Heart left ventricle (tissue), 13 donors: ENCODE measurements around the gene PLCXD3.

ENCODE experiments used
- POLR2A ChIP-seq, 2 donors: fragments of 450-650 bp; IDR thresholded peaks; one replicate each; pipeline ENCODE4 v1.6.1; 2017; ENCODE audit warnings: antibody characterized with exemption in 2 of 2, mild to moderate bottlenecking in 2 of 2, moderate library complexity in 2 of 2
- TF ChIP-seq, protein P1 (sequence below), 12 donors: fragments of 200-600 bp; sonication (generic) in 4 of 12; IDR thresholded peaks; one replicate each; pipeline versions ENCODE4 v1.5.0 to v1.8.0; 2018 to 2022; ENCODE audit warnings: antibody characterized with exemption in 12 of 12, mild to moderate bottlenecking in 5 of 12
- donor health status: ischemic (EF 13 %, LVEDD 7.1; RV severe dilation, severe dysfunction).
- donor health status: DM: no; HTN: yes; CAD: no.
- donor health status: DM: no; HTN: no; CAD: no.
- donor health status: ischemic (EF 25% LVEDD 6.9; RV normal size, moderate dysfunction).
- donor health status: ischemic (EF 25% LVEDD 5.7; RV mildly dilated, moderate dysfunction).
- donor health status: ischemic (EF 35%, LVEDD 5.7; RV mildly dilated, moderate dysfunction).
- donor health status: nonischemic (EF 11% LVEDD 7.7; RV severe dilation, severe dysfunction).
- donor health status: DM: yes; HTN: yes; CAD: no.
- donor health status: PGD.
- donor health status: ischemic (EF 29% LVEDD 5.4; RV normal size, mild dysfunction).
- donor health status: nonischemic (EF 23%, LVEDD 6.1; RV moderate dilation, normal function).

DNA sequence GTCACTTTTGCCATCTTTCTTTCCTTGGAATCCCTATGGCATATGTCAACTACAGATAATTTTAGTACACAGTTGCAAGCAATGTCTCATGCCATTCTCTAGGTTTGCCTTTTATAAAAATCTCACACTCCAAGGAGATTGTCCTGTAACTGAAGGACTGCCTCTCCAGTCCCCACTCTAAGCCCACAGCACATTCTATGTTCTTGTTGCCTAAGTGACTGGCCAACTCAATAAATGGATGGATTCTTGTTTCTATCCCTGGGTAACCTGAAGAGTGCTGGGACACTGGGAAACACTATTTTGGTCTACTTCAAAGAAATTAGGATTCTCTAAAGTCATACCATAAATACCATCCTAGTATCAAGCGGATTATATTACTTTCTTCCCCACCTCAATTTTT is 145.0 kb downstream of the PLCXD3 start:
- TF ChIP-seq POLR2A (IDR thresholded peaks at IDR 0.05): no peak
- TF ChIP-seq, protein P1, sequence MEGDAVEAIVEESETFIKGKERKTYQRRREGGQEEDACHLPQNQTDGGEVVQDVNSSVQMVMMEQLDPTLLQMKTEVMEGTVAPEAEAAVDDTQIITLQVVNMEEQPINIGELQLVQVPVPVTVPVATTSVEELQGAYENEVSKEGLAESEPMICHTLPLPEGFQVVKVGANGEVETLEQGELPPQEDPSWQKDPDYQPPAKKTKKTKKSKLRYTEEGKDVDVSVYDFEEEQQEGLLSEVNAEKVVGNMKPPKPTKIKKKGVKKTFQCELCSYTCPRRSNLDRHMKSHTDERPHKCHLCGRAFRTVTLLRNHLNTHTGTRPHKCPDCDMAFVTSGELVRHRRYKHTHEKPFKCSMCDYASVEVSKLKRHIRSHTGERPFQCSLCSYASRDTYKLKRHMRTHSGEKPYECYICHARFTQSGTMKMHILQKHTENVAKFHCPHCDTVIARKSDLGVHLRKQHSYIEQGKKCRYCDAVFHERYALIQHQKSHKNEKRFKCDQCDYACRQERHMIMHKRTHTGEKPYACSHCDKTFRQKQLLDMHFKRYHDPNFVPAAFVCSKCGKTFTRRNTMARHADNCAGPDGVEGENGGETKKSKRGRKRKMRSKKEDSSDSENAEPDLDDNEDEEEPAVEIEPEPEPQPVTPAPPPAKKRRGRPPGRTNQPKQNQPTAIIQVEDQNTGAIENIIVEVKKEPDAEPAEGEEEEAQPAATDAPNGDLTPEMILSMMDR (IDR thresholded peaks at IDR 0.05): no peak
